HG02970 (cell line): ENCODE measurements around the gene RGS19.

Experiments used
- ATAC-seq: cut with Tn5 transposase; IDR thresholded peaks from one replicate; pipeline ENCODE4 v1.9.1; 2021; ENCODE audit warnings: mild to moderate bottlenecking, moderate library complexity, moderate number of reproducible peaks; ENCODE audit not compliant: unreplicated experiment, low FRiP score

The RGS19 gene

DNA sequence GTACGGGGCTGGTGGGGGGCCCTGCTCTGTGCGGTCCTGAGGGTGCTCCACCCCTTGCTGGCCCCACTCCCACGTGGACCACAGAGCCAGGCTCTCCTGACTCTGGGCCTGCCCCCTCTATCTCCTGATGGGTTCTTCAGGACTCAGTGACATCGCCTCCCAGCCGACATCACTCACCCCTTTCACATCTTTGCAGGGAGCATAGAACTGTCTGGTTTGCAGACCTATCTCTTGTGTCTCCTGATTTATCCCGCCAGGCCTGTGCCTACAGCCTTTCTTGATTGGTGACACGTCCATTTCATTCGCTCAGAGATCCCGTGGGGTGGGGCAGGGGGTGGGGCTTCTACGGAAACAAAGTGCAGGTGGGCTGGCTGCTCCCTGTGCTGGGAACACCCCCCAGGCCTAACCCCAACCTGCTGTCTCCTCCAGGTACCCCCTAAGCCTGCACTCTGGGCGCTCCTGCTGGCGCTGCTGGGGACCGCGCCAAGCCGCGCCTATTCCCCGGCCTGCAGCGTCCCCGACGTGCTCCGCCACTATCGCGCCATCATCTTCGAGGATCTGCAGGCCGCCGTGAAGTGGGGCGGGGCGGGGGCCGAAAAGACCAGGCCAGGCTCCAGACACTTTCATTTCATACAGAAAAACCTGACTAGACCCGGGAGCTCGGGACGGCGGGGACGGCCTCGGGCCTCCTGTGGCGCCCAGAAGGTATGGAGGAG is 41.7 kb downstream of the RGS19 start:
- ATAC-seq = no peak

DNA sequence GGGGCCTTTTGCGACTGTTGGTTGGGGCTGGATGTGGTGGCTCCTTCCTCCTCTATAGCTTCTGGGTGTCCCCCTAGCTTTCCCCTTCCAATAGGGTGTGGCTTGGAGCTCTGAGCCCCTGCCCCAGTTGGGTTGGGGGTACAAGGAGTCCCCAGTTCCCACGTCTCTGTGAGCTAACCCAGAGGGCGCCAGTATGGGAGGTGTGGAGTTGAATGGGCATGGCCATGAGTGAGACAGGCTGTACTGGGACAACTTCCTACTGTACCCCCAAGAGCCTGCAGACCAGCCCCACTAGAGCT is 42.2 kb downstream of the RGS19 start:
- no peak for ATAC-seq

DNA sequence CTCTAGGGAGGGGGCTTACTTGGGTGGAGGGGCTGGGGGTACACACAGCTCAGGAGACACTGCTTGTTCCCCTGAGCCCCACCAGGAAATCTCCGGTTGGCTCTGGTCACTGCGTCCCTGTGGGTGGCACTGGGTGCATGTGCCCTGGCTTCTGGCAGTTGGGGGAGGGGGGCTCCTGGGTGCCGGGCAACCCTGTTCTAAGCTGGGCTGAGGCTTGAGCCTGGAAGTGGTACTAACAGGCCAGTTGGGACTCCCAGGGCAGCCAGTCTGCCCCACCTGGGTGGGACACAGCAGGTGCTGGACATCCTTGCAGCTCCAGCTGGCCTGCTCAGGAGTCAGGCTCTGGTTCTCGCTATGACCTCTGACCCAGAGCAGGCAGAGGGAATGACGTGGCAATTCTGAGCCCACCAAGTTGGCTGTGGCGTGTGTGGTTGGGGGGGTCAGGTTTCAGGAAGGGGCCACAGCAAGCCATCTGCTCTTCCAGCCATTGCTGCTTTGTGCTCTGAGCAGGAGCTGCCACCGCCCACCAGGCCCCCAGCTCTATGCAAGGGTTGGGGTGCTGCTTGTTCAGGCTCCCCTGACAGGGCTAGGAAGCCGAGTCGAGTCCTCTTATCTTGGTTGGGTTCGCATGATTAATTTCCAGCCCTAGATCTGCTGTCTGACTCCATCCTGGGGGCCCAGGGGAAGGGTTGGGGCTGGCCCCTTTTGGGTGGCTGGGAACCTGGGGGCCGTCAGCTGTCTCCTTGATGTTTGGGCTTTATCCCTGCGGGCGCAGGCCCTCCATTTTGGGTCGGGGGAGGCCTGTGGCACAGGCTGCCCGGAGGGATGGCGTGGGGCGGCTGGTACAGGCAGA is 42.7 kb downstream of the RGS19 start:
- ATAC-seq = no peak

DNA sequence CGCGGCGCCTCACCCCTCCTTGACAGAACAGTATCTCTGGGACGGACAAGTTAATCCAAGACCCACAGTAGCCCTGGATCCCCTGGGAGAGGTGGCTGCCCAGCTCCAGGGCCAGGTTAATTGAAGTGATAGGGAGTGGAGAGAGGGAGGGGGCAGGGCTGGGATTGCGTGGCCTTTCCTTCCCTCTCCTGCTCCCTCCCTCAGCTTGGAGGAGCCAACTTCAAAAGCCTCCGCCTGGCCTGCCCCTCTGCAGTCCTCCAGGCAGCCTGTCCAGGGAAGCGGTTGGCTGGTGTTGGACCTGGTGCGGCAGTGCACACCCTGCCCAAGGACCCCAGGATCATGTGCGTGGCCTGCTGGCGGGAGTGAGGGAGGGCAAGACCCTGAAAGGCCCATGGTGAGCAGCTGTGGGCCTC is 43.4 kb downstream of the RGS19 start, which contains the start of gene C20orf204:
Gene C20orf204, plus strand, starts transcription at position 250 of the 413 bp plus-strand sequence. Its CDS starts 142 bp downstream, at position 392.
- ATAC-seq = no peak

DNA sequence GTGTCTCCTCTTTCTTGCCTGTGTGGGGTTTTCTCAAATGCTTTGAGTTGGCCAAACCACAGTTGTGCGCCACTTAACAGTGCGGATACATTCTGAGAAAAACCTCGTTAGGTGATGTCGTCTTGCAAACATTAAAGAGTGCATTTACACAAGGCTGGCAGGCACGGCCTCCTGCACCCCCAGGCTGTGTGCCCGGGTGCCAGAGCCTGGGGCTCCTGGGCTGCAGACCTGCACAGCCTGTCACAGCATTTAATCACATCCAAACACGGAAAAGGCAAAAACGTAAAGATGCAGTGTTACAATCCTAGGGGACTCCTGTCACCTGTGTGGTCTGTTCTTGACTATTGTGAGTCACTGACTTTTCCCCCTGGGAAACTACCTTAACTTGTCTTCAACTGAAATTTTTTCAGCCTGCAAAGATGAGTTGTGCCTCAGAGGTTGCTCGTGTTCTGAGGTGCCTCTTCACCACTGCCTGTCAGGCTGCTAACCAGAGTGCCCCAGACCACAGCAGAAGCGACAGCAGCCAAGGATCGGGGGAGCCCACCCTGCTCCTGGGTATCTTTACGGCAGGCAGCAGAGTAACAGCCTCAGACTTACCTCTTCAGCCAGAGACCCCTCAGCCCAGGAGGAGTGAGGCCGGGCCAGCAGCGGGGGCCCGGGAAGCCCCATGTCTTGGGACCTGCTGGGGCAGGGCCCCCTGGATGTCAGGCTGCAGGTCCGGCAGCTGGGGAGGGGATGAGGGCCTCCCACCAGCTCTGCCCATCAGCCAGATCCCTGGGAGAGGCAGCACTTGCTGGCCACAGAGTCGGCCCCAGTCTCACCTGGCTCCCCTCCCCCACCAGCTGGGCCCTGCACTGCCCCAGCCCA is 44.0 kb downstream of the RGS19 start:
- ATAC-seq = no peak

DNA sequence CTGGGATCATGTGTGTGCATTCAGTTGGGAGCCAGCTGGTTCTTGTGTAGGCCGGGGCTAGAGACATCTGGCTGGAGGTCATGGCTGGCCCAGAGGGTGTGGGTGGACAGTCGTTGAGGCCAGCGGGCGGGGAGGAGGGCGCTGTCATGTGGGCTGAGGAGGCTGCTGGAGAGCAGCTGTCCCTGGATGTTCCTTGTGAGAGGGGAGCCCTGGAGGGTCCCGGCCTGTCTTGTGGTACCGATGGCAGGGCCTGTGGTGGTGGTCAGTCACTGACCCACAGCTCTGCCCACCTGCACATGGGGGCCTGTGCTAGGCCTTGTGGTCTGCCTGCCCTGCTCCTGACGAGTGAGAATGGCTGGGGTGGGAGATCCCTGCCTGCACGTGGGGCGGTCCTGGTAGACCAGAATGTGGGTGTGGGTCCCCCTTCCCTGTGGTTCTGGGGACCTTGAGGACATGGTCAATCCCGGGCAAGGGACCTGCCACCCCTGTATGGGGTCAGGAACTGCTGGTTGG is 45.3 kb downstream of the RGS19 start:
- ATAC-seq = no peak

DNA sequence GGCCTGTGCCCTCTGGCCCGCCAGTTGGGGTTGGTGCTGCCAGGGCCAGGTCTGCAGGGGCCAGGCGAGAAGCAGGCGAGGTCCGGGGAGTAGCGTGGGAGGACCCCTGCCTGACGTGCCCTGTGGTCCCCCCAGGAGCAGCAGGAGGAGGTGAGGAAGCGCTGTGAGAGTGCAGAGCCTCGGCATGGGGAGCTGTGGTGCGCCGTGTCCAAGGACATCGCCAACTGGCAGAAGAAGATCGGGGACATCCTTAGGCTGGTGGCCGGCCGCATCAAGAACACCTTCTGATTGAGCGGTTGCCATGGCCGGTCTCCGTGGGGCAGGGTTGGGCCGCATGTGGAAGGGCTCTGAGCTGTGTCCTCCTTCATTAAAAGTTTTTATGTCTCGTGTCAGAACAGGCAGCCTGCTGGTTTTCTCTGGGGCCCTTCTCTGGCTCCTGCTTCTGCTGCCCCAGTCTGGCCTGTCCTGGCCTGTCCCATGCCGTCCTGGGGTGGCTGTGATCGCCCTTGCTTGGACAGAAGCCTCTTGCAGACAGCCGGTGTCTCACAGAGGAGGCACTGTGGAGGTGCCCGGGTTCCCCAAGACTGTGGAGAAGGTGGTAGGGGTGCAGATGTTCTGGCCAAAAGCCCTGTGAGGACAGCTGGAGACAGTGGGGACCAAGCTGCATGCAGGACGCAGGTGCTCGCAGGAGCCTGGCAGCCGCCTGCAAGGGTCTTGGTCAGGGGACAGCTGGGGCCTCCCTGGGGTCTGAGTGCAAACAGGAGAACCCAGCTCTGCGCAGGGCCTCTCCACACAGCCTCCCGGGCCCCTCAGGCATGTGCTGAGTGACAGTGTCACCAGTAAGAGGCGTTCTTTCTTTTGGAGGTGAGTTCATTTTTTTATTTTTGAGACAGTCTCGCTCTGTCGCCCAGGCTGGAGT is 46.4 kb downstream of the RGS19 start:
- ATAC-seq = no peak

DNA sequence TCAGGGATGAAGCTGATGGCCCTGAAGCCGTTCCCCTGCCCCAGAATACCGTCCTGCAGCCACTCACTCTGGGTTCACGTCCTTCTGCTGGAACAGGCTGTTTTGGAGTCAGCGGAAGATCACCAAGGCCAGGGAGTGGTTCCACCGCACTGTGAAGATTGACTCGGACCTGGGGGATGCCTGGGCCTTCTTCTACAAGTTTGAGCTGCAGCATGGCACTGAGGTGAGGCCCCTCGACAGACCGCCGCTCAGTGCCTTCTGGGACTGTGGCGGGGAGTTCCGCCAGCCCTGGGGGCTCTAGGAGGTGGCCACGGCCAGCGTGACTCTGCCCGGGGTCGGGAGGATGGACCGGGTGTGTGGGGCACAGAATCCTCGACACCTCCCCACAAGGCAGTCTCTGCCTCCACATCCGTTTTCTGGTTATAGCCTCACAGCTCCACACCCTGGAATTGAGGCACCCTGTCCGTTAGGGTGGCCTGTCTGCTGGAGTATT is 47.5 kb downstream of the RGS19 start:
- no peak for ATAC-seq

DNA sequence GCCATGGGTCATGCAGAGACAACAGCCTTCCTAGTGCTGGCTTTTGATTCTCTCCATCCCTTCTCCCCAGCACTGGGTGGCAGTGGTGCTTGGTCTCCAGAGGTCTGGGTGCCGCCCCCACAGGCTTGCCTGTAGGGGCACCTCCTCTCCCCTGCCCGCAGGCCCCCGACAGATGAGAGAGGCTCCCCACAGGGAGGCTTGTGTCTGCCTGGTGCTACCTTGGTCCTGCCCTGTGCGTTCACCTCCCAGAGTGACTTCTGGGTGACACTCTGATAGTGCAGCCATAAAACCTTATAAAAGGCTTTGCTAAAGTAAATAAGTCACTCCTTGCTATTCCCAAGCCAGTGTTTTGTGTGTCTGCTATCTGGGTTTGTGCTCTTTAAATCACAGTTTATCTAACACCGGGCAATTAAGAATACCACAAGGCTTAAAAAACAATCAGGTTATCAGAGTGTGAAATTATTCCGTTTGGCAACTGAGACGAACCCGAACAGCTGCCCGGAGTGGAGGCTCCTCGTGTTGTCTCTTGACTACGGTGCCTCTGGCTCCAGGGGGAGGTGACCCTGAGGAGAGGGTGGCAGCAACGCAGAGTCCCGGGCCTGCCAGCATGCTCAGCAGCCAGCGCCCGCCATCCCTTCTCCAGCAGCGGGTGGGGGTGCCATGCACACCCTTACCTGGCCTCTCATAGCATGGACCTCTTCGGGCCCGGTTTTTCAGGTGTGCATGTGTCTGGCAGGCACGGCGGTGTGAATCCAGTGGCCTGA is 48.8 kb downstream of the RGS19 start:
- no peak for ATAC-seq

DNA sequence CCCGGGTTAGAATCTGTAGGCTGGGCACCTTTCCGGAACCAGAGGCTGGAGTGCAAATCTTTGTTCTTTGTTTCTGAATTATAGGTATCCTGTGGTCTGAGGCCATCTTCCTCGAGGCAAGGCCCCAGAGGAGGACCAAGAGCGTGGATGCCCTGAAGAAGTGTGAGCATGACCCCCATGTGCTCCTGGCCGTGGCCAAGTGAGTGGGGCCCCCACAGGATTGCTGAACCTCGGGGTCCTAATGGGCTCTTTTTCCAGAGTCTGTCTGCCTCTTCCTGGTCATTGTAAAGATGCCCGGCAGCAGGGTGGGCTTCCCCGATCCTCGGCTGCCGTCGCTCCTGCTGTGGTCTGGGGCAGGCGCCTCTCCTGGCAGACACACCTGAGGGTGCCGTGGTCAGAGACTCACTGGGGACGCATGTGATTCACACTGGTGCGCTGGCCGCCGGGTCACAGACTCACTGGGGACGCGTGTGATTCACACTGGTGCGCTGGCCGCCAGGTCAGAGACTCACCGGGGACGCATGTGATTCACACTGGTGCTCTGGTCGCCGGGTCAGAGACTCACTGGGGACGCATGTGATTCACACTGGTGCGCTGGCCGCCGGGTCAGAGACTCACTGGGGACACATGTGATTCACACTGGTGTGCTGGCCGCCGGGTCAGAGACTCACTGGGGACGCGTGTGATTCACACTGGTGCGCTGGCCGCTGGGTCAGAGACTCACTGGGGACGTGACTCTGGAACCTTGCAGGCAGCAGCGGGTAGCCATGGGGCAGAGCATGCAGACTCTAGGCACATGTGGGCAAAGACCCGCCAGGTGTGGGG is 49.8 kb downstream of the RGS19 start:
- ATAC-seq = no peak

DNA sequence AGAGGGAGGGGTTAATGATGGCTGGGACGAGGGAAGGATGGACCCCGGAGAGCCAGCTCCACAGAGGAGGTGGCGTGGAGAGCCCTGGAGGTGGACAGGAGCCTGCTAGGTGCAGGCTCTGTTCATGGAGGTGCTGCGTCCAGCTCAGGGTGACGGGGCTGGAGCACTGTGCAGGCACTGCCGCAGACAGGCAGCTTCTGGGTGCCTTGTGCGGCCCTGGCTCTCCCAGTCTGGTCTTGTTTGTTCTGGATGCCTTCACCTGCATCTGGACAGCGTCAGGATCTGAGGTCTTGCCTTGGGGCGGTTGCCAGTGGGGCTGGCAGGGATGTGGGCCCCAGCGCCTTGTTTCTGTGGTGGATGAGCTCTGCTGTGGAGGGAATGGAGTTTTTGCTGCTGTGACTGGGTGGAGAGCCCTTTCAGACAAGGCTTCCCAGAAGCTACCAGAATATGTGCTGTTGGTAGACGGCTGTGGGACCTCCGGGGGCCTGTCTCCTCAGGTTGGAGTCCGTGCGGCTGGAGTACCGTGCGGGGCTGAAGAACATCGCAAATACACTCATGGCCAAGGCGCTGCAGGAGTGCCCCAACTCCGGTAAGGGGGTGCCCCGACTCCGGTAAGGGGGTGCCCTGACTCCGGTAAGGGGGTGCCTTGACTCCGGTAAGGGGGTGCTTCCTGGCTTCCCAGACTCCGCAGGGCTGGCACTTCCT is 51.2 kb downstream of the RGS19 start:
- no peak for ATAC-seq

DNA sequence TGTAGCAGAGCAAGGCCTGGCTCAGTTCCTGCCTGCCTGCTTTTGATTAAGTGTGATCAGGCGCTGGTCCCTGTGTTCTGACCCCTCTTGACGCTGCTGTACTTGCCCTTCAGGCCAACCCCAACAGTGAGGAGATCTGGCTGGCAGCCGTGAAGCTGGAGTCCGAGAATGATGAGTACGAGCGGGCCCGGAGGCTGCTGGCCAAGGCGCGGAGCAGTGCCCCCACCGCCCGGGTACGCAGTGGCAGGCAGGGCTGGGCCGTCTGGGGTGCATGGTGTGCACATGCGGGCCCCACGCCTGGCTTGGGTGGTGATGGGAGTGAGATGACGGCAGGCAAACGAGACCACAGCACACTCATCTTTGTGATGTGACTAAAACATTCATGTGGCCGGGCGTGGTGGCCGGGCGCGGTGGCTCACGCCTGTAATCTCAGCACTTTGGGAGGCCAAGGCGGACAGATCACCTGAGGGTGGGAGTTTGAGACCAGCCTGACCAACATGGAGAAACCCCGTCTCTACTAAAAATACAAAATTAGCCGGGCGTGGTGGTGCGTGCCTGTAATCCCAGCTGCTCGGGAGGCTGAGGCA is 53.4 kb downstream of the RGS19 start:
- ATAC-seq = no peak

DNA sequence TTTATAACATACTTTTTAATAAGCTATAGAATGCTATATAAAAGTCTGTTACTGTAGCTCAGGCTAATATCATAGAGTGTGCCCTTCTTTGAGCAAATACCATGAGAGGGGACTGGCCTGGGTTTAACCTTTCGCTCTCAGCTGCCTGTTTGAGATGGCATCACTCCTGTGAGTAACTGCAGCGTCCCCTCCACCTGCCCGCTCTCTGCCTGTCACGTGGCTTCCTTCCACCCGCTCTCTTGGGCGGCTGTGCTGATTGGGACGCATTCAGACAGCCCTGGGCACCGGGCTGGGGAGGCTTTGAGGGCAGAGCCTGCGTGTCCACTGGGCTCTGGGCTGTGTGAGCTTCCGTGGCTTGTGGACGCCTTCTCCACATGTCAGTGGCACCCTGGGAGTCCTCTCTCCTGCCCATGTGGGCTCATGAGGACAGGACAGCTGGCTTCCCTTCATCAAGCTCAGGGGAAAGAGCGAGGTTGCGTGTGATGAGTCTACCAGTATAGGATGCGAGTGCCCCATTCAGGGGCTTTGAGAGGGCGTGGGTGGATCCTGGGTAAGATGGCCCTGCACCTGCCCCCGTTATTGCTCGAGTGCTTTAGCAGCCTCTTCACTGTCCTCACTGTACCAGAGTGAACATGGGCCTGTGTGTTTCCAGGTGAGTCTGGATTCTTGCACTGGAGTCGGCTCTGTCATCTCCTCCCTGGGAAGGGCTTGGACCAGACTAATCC is 54.1 kb downstream of the RGS19 start:
- no peak for ATAC-seq

DNA sequence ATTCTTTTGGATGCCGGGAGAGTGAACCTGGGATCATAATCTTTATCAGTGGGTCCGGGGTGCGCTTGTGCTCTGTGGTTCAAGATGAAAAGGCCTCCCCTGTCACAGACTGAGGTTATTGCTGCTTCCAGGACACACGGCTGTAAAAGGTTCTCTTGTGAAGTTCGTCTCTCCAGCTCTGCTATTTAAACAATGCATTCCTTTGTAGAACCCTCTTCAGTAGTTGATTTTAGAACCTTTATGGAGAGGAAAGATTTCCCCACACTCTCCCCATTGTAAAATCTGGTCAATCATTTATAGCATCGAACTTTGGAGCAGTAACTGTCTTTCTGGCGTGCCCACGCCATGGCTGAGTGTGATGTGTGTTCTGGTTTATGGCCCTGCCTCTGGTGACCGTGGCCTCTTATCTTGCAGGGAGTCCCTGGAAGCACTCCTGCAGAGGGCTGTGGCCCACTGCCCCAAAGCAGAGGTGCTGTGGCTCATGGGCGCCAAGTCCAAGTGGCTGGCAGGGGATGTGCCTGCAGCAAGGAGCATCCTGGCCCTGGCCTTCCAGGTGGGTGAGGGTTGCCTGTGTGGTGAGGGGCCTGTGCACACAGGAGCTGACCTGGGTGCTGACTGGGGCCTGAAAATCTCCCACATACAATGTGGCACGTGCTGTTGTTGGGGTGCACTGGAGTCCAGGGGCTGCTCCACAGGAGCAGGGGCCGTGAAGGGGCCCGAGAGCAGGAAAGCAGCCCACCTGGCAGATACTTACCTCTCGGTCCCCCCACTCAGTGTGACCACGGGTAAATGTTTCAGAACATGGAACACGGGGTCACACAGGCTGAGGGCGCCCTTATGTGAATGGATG is 55.0 kb downstream of the RGS19 start:
- ATAC-seq = no peak

DNA sequence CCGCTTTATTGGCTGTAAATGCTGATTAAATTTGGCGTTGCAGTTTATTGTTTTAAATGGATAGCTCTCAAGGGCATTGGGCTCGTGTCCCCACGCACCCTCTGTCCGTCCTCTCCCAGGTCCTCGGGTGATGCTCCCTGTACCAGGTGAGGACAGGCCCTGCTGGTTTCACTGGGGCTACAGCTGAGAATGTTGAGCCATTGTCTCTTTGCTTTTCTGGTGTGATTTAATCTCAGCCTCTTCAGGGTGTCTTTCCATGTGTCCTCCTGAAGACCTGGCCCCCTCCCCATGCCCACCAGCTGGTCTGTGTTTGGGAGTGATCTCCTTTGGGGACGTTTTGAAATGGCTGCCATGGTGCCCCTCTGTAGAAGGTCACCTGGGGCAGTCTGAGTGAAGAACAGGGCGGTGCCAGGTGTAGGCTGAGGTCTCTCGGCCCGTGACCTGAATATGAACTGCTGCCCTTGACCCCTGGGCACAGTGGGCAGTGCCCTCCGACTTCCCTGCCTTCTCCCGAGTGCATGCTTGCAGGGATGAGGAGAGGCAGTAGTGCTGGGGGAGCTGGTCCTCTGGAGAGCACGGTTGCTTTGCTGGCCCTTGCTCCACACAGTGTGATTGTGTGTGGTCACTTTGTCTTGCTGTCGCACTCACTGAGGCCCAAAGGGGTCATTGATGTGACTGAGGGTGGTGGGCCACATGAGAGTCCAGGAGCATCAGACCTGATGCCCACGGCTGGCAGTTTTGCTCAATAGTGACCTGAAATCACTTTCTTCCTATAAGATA is 55.8 kb downstream of the RGS19 start:
- no peak for ATAC-seq
